GM11168 (cell line): ENCODE data around the gene RHOT2.

Experiments
- in situ Hi-C: fragments of 300-500 bp; cut with MboI; formaldehyde crosslinking; loops from one replicate; pipeline ENCODE4 v1.12.0; 2022; ENCODE audit warnings: low sequenced_read_pairs; ENCODE audit not compliant: unreplicated experiment

Gene RHOT2

DNA sequence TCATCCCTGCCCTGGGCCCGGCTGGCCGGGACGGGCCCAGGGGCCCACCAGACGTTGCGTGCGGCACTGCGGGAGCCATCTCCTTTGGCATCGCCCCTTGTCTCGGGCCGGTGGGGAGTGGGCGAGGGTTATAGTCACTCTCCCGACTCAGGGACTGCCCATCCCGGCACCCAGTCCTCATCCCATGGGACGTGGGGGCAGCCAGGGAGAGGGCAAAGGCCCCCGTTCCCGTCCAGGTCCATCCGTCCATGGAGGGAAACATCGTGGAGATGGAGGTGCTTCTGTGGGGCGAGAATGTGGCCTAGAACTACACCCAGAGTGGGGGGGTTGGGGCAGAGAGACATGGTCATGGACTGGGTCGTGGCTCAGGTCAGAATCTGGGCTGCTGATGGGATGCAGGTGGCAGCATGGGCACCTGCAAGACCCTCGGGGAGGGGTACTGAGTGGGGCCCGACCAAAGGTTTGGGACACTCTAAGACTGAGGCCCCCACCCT, 21.2 kb upstream of the RHOT2 start:
- in situ Hi-C loops = no loop called here

- in situ Hi-C loops = no loop called here
These were observed 20.6 kb upstream of the RHOT2 start for GRCh38 chr16:647173-647902.

- in situ Hi-C loops = no loop called here
These were observed 19.7 kb upstream of the RHOT2 start for GRCh38 chr16:648071-648780.

DNA sequence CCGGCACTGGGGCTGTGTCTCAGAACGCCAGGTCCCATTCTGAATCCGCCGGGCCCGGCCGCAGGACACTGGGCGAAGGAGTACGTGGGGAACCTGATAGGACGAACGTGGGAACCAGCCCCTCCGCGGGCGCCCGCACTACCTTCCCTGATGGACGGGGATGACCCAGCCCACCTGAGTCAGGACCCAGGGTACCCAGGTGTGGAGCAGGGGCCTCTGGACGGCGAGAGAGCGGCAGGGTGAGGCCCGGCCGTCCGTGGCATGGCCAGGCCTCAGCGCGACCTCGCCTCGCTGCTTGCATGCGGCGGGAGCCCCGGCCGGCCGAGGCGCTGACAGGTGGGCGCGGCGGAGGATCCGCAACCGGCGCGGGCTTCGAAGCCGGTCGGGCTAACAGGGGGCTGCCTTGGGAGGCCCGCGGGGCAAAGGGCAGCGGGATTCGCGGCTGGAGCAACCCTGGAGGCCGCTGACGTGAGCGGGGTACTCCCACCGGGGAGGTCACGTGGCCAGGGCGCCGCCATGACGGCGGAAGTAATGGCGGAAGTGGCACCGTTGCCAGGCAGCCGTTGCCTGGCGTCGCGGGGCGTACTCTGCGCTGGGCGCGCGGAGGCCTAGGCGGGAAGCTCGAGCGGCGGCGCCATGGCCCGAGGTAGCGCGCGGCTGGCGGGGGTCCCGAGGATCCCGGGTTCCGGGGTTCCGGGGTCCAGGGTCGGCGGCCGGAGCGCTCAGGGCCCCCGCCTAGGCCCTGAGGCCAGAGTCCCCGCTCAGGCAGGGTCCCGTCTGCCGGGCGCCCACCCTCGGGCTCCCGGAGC, 18.9 kb upstream of the RHOT2 start, which contains the start of gene WDR90:
Gene WDR90 (plus strand): TSS at position 585 of the 809 bp plus-strand sequence. CDS start 52 bp downstream, at position 637.
- in situ Hi-C loops = no loop called here

GRCh38 chr16:649631-650030, 18.3 kb upstream of the RHOT2 start:
- in situ Hi-C loops = no loop called here

DNA sequence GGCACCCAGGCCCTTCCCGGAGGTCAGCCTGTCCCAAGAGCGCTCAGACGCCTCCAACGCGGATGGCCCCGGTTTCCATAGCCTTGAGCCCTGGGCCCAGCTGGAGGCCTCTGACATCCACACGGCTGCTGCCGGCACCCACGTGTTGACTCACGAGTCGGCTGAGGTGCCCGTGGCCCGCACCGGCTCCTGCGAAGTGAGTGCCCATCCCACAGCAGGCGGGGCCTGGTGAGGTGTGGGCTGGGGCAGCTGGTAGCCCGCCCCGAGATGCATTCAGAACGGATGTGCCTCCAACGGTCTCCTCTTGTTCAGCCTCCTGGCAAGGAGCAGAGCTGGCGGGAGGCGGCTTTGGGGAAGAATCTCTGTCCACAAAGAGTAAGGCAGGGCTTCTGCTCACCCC, 16.1 kb upstream of the RHOT2 start:
- in situ Hi-C loops = no loop called here

- in situ Hi-C loops = no loop called here
These were observed 15.3 kb upstream of the RHOT2 start for GRCh38 chr16:652454-653305.

DNA sequence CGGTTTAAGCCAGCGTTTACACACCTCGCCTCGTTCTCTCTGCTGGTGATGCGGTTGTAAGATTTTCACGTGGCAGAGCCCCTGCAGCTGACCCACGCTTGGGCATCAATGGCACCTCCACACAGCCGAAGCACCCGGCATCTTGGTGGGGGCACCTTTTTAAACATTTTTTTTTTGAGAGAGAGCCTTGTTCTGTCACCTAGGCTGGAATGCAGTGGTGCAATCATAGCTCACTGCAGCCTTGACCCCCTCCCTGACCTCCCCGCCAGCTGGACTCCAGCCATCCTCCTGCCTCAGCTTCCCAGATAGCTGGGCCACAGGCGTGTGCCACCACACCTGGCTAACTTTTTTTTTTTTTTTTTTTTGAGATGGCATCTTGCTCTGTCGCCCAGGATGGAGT, 13.9 kb upstream of the RHOT2 start:
- in situ Hi-C loops = no loop called here

- in situ Hi-C loops = no loop called here
These were observed 10.4 kb upstream of the RHOT2 start for GRCh38 chr16:657487-657886.

DNA sequence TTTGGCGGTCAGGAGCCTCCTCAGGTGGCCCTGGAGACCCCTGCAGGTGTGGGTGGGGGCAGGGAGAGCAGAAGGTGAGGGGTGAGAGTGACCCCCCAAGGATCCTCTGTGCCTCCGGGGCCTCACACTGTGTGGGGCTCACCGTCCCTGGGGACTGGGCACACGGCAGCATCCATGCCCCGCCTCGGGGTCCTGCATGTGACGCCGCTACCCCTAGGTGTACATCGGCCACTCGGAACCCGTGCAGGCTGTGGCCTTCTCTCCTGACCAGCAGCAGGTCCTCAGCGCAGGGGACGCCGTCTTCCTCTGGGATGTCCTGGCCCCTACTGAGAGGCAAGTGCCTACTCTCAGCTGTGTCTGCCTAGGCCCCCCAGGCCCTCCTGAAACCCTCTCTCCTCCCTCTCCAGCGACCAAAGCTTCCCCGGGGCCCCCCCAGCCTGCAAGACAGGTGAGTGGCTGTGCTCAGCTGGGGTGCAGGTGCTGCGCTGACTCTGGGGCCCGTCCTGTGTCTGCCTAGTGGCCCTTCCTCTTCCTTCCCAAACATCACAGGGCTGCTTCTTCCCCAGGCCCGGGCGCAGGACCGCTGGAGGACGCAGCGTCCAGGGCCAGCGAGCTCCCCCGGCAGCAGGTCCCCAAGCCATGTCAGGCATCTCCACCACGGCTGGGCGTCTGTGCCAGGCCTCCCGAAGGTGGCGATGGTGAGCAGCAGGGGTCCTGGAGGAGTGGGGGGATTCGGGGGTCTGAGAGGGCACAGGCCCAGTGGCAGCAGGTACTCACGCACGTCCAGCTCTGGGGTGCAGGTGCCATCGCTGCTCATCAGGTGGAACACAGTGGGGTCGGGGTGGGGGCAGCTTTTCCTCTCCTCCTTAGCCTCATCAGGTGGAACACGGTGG, 9.0 kb upstream of the RHOT2 start:
- in situ Hi-C loops = no loop called here

- in situ Hi-C loops = no loop called here
These were observed 8.3 kb upstream of the RHOT2 start for GRCh38 chr16:659618-660017.

DNA sequence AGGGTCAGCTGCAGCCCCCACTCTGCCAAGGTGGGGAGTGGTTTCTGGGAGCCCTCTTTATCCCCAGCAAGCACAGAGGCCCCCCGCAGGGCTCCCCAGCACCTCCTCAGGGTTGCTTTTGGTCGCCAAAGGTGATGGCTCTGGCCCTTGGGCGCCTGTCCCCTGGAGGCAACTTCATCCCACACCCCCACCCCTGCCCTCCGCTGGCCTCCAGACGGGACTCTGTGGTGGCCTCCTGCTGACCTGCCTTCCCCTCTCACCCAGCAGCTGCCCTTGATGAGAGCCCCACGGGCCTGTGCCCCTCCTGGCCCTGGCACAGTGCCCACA, 7.8 kb upstream of the RHOT2 start:
- in situ Hi-C loops = no loop called here

DNA sequence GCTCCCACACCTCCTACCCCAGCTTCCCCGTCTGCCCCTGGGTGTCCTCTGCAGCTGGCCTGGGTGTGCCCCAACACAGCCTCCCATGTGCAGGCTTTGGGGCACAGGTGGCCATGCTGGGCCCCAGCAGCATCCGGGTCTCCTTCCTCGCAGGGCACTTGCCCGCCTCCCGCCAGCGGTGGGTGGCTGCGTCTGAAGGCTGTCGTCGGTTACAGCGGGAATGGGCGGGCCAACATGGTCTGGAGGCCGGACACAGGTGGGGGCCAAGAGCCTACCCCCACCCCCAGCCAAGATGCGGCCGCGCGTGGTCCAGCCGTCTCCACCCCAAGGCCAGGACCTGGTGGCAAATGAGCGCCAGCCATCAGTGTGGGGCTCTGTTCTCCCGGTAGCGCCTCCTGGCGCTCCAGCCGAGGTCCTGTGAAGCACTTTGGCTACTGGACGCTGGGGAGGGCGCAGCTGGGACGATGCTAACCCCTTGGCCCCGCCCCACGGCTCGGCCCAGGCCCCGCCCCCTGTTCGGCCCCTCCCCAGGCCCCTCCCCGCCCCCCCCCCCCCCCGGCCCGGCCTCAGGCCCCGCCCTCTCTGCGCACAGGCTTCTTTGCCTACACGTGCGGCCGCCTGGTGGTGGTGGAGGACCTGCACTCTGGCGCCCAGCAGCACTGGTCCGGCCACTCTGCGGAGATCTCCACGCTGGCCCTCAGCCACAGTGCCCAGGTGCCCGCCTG, 7.3 kb upstream of the RHOT2 start:
- in situ Hi-C loops = no loop called here

DNA sequence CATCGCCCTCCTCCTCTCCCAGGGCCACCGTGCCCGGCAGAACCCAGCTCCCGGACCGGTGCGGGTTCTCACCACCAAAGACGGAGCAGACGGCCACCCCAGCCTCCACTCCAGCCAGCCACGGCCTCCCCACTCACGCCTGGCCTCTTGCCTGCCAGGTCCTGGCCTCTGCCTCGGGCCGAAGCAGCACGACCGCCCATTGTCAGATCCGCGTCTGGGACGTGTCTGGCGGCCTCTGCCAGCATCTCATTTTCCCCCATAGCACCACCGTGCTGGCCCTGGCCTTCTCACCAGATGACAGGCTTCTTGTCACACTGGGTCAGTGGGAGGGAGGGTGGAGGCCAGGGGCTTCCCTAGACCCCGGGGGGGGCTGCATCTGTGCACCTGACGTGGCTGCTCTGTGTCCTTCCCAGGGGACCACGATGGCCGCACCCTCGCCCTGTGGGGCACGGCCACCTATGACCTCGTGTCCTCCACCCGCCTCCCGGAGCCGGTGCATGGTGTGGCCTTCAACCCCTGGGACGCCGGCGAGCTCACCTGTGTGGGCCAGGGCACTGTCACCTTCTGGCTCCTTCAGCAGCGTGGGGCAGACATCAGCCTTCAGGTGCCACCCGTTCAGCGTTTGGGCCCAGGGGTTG, 6.6 kb upstream of the RHOT2 start:
- in situ Hi-C loops = no loop called here

- in situ Hi-C loops = no loop called here
These were observed 5.8 kb upstream of the RHOT2 start for GRCh38 chr16:662095-662494.

- in situ Hi-C loops = no loop called here
These were observed 5.3 kb upstream of the RHOT2 start for GRCh38 chr16:662597-662996.

DNA sequence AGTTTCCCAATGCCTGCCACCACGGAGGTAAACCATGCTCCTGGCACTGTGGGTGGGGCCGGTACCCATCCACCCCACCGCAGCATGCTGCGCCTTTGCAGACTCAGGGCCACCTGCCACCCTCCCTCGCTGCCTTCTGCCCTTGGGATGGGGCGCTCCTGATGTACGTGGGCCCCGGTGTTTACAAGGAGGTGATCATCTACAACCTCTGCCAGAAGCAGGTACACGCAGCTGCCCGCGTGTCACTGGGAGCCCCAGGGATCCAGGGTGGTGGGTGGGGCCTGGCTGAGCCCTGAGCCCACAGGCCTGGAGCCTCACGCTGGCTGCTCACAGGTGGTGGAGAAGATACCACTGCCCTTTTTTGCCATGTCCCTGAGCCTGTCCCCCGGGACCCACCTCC, 1.4 kb upstream of the RHOT2 start:
- in situ Hi-C loops = no loop called here
